UCSD-AML1 (cell line): ENCODE results near the gene ALDH1B1.

Source experiments
- DNase-seq: peaks from one replicate; lab custom pipeline; 2025; ENCODE audit not compliant: unreplicated experiment; lab: John Stamatoyannopoulos, UW

The ALDH1B1 gene

DNA sequence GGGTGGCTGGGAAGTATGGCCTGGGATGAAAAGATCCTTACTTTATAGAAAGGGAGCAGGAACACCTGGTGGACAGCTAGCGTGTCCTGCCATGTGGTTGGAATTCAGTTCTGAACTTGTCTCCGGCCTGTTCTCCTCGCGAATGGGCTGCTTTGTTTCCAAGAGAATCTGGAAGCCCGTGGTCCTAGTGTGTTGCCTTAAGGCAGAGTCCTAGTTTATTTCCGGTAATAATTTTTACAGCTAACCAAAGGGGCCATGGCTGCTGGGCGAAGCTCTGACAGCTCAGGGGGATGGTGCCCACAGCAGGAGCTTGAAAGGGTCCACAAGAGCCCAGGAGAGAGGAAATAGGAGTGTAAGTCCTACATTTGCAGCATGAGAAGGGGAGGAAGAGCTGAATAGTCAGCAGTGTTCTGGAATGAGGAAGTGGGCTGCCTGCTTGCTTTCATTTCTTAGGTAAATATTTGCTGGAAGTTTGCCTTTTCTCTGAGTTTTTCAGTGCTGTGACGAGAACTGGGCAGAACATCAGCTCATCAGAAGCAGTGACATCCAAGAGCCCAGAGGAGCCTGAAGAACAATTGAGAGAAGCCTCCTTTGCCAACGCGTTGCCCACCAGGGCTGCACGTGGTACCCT lies 44.8 kb downstream of the ALDH1B1 start:
- DNase-seq = peak; percentile 27

DNA sequence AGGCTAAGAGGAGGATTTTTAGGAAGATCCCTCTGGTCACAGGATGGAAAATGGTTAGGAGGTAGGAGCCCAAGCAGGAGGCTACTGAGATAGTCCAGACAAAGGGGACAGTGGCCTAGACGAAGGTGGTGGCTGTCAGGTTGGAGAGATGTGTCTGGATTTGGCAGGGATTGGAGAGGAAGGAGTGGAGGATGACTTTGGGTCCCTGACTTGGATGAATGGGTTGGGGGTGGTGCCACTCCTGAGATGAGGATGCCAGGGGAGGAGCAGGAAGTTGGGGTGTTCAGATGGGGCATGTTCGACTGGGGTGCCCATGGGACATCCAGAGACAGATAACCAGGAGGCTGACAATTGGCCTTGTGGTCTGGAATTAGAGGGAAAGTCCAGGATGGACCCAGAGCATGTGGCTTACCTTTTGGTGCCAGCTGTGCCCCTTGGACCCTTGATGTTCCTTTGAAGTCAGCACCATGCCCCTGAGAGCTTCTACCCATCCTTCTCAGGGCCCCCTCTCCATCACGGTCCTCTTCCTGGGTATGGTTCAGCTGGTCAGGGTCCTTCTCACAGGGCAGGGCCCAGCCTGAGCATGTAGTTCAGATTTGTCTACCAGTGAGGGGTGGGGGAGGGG lies 46.9 kb downstream of the ALDH1B1 start:
- no peak for DNase-seq

DNA sequence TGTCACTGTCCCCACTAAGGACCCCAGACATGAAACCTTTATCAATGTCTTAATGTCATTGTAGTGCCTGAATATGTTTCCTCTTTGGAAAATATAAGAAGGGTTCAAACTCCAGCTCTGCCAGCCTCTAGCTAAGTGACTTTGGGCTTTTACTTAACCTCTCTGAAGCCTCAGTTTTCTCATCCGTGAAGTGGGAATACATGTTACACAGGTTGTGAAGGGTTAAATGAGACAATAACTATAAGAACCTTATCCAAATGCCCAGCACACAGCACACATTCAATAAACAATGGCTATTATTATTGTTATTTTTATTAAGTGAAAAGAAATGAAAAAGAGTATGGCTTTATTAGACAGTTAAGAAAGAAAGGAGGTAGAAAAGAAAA lies 47.4 kb downstream of the ALDH1B1 start:
- no peak for DNase-seq

DNA sequence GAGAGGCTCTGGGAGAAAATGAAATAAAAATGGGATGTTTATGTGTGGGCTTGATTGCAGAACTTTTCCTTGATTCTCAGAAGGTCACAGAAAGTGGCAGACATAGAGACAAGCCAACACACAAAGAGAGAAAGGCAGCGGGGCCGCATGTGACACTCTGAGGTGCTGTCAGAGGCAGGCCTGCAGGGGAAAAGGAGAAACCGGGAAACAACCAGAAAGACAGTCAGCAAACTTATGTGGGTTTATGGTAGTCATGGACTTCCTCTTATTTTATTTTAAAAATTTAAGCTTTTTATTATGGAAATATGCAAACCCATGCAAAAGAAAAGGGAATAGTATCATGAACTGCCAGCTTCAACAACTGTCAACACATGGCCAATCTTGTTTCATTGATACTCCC lies 48.0 kb downstream of the ALDH1B1 start:
- no peak for DNase-seq

DNA sequence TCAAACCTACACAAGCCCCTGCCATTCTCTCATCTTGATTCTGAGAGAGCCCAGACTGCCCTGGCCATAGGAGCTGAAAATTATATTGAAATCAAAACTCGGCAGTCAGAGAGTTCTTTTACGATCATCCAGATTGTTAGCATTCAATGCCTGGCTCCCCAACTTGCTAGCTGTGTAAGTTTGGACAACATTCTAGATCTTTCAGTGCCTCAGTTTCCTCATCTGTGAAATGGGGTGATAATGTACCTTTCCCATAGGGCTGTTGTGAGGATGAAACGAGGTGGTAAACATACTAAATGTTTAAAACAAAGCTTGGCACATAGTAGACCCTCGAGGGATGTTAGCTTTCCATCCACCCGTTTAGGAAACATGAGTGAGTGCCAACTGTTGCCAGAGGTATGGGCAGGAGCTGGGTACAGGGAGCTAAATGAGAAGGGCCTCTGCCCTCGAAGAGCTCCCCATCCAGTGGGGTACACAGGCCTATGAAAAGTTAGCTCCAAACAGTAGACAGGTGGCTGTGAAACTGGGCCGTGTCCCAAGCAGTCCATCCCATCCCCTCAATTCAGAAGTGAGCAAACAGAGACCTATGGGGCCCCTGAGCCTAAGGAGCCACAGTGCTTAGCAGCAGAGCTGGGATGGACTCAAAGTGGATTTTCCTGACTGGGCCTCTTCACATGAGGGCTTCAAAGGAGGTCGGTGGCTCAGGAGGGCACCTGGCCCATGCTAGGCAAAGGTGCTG lies 49.0 kb downstream of the ALDH1B1 start:
- no peak for DNase-seq

DNA sequence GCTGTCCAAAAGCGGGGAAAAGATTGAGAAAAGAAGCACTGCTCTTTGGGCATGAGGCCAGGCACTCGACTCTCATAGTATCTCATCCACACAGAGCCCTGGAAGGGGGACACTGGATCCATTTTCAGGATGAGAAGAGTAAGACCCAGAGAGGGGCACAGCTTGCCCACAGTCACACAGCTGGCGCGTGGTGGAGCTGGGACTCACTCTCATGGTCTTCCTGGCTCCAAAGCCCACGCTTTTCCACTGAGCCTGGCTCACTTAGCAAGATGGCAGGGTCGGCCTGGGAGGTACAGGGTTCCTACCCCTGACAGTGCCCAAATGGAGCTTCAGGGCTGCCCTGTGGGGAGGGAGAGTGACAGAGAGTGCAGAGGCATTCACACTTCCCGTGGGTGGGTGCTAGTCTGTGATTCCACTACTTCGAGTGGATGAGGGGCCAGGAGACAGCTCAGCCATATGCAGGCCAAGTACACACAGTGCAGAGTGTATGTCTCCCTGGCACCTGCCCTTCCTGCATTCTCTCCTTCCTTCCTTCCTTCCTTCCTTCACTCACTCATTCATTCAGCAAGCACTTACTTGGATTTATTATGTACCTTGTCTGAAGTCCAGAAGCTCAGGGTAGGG lies 50.1 kb downstream of the ALDH1B1 start:
- no peak for DNase-seq

DNA sequence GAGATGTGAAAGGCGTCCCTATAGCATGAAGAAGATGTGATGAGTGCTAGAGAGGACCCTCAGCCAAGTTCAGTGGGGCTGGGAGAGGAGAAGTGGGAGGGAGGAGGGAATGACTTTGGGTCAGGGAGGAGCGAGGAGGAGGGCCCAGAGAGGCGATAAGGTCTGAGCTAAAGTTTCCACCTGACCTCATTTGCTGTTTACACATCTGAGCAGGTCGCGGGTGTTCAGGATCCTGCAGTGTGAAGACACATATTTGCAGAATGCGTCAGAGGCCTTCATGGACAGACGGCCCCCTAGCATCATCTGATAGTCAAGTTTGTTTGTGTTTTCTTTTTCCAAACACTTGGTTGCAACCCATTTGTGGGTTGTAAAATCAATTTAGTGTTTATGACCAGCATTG lies 50.7 kb downstream of the ALDH1B1 start:
- DNase-seq = no peak

DNA sequence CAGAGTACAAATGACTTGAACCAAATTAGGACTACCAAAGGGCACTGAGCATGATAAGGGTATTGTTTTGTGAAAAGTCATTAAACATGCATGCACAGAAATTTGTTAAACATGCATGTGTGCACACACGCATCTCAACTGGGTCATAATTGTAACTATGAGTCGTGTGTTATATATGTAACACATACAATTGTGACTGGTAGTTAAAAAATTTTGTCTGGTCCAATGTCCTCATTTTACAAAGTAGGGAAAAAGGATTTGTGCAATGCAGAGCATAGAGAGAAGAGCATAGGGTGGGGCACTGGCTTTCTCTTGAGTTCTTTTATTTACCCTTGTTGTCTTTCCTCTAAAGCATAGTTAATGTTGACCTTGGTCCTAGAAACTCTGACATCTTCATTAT lies 51.1 kb downstream of the ALDH1B1 start:
- no peak for DNase-seq

DNA sequence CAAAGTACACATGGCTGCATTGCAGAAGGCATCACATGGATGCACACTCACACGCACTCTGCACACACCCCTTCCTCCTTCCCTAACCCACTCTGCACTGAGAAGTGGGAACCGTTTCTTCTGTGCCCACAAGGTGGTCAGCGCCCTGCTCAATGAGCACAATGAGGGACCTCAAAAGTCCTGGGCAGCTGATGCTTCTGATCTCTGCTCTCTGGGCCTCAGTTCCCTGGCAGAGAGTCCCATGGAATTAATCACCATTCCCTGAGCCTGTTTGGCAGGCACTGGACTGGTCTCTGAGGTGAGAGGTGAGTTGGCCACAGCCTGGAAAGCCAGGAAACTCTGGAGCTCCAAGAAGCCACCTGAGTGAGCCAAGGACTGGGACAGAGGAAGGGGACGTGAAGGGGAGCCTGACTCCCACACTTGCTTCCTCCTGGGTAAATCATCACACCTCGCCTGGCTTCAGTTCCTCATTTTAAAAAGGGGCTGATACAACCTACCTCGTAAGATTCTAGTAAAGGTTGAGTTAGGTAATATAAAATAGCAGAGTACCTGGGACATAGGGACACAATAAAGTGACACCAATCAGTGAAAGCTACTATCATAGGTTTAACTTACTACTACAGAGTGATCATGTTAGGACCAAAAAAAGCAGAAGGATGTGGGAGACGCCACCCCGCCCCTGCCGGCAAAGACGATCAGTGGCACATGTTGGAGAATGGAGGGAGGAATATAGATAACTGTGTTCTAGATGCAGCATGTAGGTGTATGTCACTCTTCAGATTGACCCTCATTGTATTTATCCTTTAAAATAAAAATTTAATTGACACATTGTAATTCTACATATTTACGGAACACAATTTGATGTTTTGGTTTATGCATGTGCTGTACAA lies 52.9 kb downstream of the ALDH1B1 start:
- no peak for DNase-seq

DNA sequence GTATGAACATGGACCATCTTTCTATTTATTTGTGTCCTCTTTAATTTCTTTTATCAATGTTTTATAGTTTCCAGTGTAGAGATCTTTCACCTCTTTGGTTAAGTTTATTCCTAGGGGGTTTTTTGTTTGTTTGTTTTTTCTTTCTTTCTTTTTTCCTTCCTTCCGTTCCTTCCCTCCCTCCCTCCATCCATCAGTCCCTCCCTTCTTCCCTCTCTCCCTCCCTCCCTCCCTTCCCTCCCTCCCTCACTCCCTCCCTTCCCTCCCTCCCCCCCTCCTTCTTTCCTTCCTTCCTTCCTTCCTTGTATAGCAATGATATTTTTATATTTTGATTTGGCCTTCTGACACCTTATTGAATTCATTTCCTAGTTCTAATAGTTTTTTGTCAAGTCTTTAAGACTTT lies 55.2 kb downstream of the ALDH1B1 start:
- no peak for DNase-seq
